Testis (tissue), 2 donors: Measurements from ENCODE around the gene CD274.

ENCODE experiments used
- CTCF ChIP-seq, 3 experiments: fragments of 450-650 bp in 2 of 3; fragments of 200-600 bp in 1 of 3; sonication (generic) in 1 of 3; IDR thresholded peaks; one replicate each; pipeline ENCODE4 v1.5.1; 2016 to 2019; ENCODE audit warnings: antibody characterized with exemption in 3 of 3, mild to moderate bottlenecking in 2 of 3, moderate library complexity in 1 of 3
- POLR2A ChIP-seq: fragments of 450-650 bp; IDR thresholded peaks from one replicate; pipeline ENCODE4 v1.6.1; 2017; ENCODE audit warnings: antibody characterized with exemption, mild to moderate bottlenecking, moderate library complexity

GRCh38 chr9:5453673-5454072 is 3.3 kb downstream of the CD274 start:
- TF ChIP-seq CTCF (IDR thresholded peaks at IDR 0.05) (no peak), POLR2A (no peak)
